Measurements from ENCODE around the gene STAT3. TPM values are rescaled to one million over a fixed set of nuclear protein-coding genes. Genes with fewer than 3 reads are reported as not detected.

The STAT3 gene
- total and polyA plus RNA-seq, 2 donors (not counting 3 experiments of a cell fraction or from before 2014, with no cell fraction given) = 59.1 to 124 TPM

GRCh38 chr17:42283241-42284023, 104.8 kb downstream of the STAT3 start:
- no peaks in the 10 kb centered on the region for H3K27me3 ChIP-seq (ENCODE audit: control insufficient read depth in 2 of 2, insufficient read depth in 2 of 2, low read length in 2 of 2)
- dilution Hi-C loops (cut with MboI; ENCODE audit: extremely low pct_ligation_motif_present, low sequenced_read_pairs) (no loop called here), intact Hi-C loops (cut with micrococcal nuclease) (no loop called here)
- FAIRE-seq (no peak), DNase-seq (ENCODE audit: low read depth, low spot score) (no peak)
- no peaks in the 10 kb centered on the region for H3K36me3 ChIP-seq (ENCODE audit: control insufficient read depth in 2 of 2, extremely low read depth in 1 of 2, insufficient read depth in 2 of 2, low read length in 2 of 2)
- POLR2A ChIA-PET = no interaction called here
- no TSS peak for BruUV-seq (replicated peaks)
- H3K9me1 ChIP-seq (replicated peaks; ENCODE audit: control insufficient read depth, extremely low read depth, insufficient read depth, low read length) = no peaks in the 10 kb centered on the region
- no peaks in the 10 kb centered on the region for H3K79me2 ChIP-seq (ENCODE audit: control insufficient read depth, insufficient read depth, low read length)
- TF ChIP-seq MYC (IDR thresholded peaks at IDR 0.05; ENCODE audit: low read depth, low read length) (no peak), FOS (IDR thresholded peaks at IDR 0.05; ENCODE audit: borderline replicate concordance, insufficient read depth, low read length) (no peak), POLR2A (IDR thresholded peaks at IDR 0.05; ENCODE audit: low read depth, low read length) (no peak), POLR2AphosphoS5 (IDR thresholded peaks at IDR 0.05; ENCODE audit: insufficient read depth, low read depth, low read length) (no peak), CTCF (IDR thresholded peaks at IDR 0.05; ENCODE audit: extremely low read depth in 1 of 2, insufficient read depth in 1 of 2, low read depth in 1 of 2, low read length in 2 of 2) (no peak), EZH2 (IDR thresholded peaks at IDR 0.05; ENCODE audit: borderline replicate concordance, low read depth, low read length, severe bottlenecking) (no peak), JUN (IDR thresholded peaks at IDR 0.05; ENCODE audit: borderline replicate concordance, insufficient read depth, insufficient read length, low read depth) (no peak)
- TF ChIP-seq, protein P1, sequence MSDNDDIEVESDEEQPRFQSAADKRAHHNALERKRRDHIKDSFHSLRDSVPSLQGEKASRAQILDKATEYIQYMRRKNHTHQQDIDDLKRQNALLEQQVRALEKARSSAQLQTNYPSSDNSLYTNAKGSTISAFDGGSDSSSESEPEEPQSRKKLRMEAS (IDR thresholded peaks at IDR 0.05; ENCODE audit: insufficient read depth, insufficient read length) = no peak
- H3K4me1 ChIP-seq (ENCODE audit: control insufficient read depth, extremely low read depth, insufficient read depth, low read length) = peaks cover 12% of the 10 kb centered on the region
- H3K27ac ChIP-seq (ENCODE audit: insufficient read depth, low read depth, low read length) = no peak overlapping the region
- H2AFZ ChIP-seq (ENCODE audit: low read depth, low read length) = no peak overlapping the region
- no peak overlapping the region for H3K9ac ChIP-seq (replicated peaks; ENCODE audit: extremely low read depth, insufficient read depth, low read length)
- H3K4me2 ChIP-seq (ENCODE audit: insufficient read depth, low read length) = no peak overlapping the region
- no peak overlapping the region for H3K4me3 ChIP-seq (replicated peaks in 1 of 3; ENCODE audit: insufficient read depth in 1 of 3, low read depth in 1 of 3, low read length in 3 of 3)
- CTCF ChIA-PET = interaction anchor here (1.0 to 1.2 kb wide), 2 partner anchors 61 to 234 kb away, joined by 3 to 4 read pairs; no protein-coding TSS in a partner anchor
- no peaks in the 10 kb centered on the region for H3K9me3 ChIP-seq (replicated peaks; ENCODE audit: control insufficient read depth, insufficient read depth, low read length)
- no peaks in the 10 kb centered on the region for H4K20me1 ChIP-seq (replicated peaks; ENCODE audit: control insufficient read depth, extremely low read depth, insufficient read depth, low read length)
